ENCODE measurements around the gene PIP.

DNA sequence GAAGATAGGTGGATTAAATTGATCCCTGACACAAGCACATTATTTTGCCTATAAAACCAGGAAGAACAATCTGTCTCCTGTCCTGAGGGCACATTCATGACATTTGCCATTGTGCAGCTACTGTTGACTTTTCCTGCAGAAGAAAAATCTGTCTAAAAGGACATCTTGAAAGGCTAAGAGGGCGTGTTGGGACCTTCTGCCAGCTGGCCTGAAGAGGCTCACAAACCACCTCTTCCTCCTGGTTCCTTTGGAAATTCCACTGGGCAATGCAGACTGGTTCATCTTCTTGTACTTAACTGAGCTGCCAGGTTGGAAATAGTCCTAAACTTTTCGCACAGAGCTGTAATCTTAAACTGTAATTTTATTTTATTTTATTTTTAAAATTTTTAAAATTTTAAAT is 35.7 kb upstream of the PIP start:
- TF ChIP-seq, protein P1, sequence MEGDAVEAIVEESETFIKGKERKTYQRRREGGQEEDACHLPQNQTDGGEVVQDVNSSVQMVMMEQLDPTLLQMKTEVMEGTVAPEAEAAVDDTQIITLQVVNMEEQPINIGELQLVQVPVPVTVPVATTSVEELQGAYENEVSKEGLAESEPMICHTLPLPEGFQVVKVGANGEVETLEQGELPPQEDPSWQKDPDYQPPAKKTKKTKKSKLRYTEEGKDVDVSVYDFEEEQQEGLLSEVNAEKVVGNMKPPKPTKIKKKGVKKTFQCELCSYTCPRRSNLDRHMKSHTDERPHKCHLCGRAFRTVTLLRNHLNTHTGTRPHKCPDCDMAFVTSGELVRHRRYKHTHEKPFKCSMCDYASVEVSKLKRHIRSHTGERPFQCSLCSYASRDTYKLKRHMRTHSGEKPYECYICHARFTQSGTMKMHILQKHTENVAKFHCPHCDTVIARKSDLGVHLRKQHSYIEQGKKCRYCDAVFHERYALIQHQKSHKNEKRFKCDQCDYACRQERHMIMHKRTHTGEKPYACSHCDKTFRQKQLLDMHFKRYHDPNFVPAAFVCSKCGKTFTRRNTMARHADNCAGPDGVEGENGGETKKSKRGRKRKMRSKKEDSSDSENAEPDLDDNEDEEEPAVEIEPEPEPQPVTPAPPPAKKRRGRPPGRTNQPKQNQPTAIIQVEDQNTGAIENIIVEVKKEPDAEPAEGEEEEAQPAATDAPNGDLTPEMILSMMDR (IDR thresholded peaks at IDR 0.05; ENCODE audit: low read depth, low read length) = no peak
- no peak for TF ChIP-seq EZH2phosphoT487 (IDR thresholded peaks at IDR 0.05; ENCODE audit: low read depth)
